HEK293 (cell line): ENCODE measurements around the gene RANBP10.

Experiments
- CTCF ChIA-PET: fragments of 350-600 bp; formaldehyde crosslinking; extraction: SDS; loops from one replicate; lab custom pipeline; 2021; ENCODE audit warnings: antibody characterized with exemption; lab: Yijun Ruan, JAX
- POLR2A ChIA-PET: fragments of 300-600 bp; formaldehyde crosslinking; extraction: SDS; loops from one replicate; lab custom pipeline; 2020; ENCODE audit warnings: antibody characterized with exemption, inconsistent platforms; lab: Yijun Ruan, JAX
- H3K27ac ChIP-seq: fragments of 200-500 bp; sonication (Bioruptor generic); 2 replicates; pipeline ENCODE4 v1.5.1; 2014; ENCODE audit warnings: low read depth, low read length, control low read depth, inconsistent platforms; ENCODE audit errors: extremely low read depth
- H3K36me3 ChIP-seq, 2 experiments: fragments of 200-500 bp in 1 of 2; sonication (Bioruptor generic) in 1 of 2; 1 replicate in 1 of 2; 2 replicates in 1 of 2; pipeline ENCODE4 v1.5.1; 2014 to 2017; ENCODE audit warnings: inconsistent platforms in 2 of 2, low read length in 2 of 2; ENCODE audit not compliant: control insufficient read depth in 2 of 2, insufficient read depth in 1 of 2
- H3K4me1 ChIP-seq: fragments of 200-500 bp; sonication (Bioruptor generic); 2 replicates; pipeline ENCODE4 v1.5.1; 2014; ENCODE audit warnings: mild to moderate bottlenecking, low read length, inconsistent platforms; ENCODE audit not compliant: control insufficient read depth, insufficient read depth
- H3K4me3 ChIP-seq: 2 replicates; pipeline ENCODE4 v1.5.1; 2011; ENCODE audit warnings: low read depth, mild to moderate bottlenecking, control low read depth, low read length, moderate library complexity
- H3K9me3 ChIP-seq: fragments of 200-500 bp; sonication (Bioruptor generic); 2 replicates; pipeline ENCODE4 v1.5.1; 2014; ENCODE audit warnings: low read depth, low read length, inconsistent platforms; ENCODE audit not compliant: control insufficient read depth, insufficient read depth
- CTCF ChIP-seq: fragments of 450-650 bp; formaldehyde crosslinking; IDR thresholded peaks from 2 replicates; pipeline ENCODE4 v1.5.1; 2016; ENCODE audit warnings: missing biosample characterization, missing genetic modification characterization
- ELK4 ChIP-seq: IDR thresholded peaks from 2 replicates; pipeline ENCODE4 v1.6.1; 2011; ENCODE audit warnings: mild to moderate bottlenecking, low read depth, low read length, borderline replicate concordance
- GLI2 ChIP-seq: fragments of 450-650 bp; formaldehyde crosslinking; IDR thresholded peaks from 2 replicates; pipeline ENCODE4; 2017; ENCODE audit warnings: missing biosample characterization, missing genetic modification characterization, low read depth, borderline replicate concordance
- GLI4 ChIP-seq: fragments of 450-650 bp; formaldehyde crosslinking; IDR thresholded peaks from 2 replicates; pipeline ENCODE4 v1.5.1; 2016; ENCODE audit warnings: missing biosample characterization, missing genetic modification characterization
- MEIS1 ChIP-seq: sonication (generic); formaldehyde crosslinking; IDR thresholded peaks from 2 replicates; pipeline ENCODE4 v1.8.1; 2022; ENCODE audit warnings: missing genetic modification reagents, mild to moderate bottlenecking, borderline replicate concordance
- MZF1 ChIP-seq: fragments of 450-650 bp; formaldehyde crosslinking; IDR thresholded peaks from 2 replicates; pipeline ENCODE4 v1.5.1; 2017; ENCODE audit warnings: missing biosample characterization, missing genetic modification characterization, borderline replicate concordance
- OSR2 ChIP-seq: fragments of 450-650 bp; formaldehyde crosslinking; IDR thresholded peaks from 2 replicates; pipeline ENCODE4 v1.5.1; 2016; ENCODE audit warnings: missing biosample characterization, missing genetic modification characterization
- PRDM6 ChIP-seq: fragments of 450-650 bp; formaldehyde crosslinking; IDR thresholded peaks from 2 replicates; pipeline ENCODE4 v1.5.1; 2017; ENCODE audit warnings: missing biosample characterization, missing genetic modification characterization
- SCRT2 ChIP-seq: fragments of 450-650 bp; formaldehyde crosslinking; IDR thresholded peaks from 2 replicates; pipeline ENCODE4 v1.5.1; 2016; ENCODE audit warnings: missing biosample characterization, missing genetic modification characterization
- ZBTB17 ChIP-seq: fragments of 450-650 bp; formaldehyde crosslinking; IDR thresholded peaks from 2 replicates; pipeline ENCODE4 v1.5.1; 2016; ENCODE audit warnings: missing biosample characterization, missing genetic modification characterization
- ZFP41 ChIP-seq: fragments of 450-650 bp; formaldehyde crosslinking; IDR thresholded peaks from 2 replicates; pipeline ENCODE4 v1.5.1; 2016; ENCODE audit warnings: missing biosample characterization, missing genetic modification characterization, borderline replicate concordance
- ZNF148 ChIP-seq: fragments of 450-650 bp; formaldehyde crosslinking; IDR thresholded peaks from 2 replicates; pipeline ENCODE4 v1.5.0; 2017; ENCODE audit warnings: missing biosample characterization, missing genetic modification characterization, borderline replicate concordance
- ZNF18 ChIP-seq: fragments of 450-650 bp; formaldehyde crosslinking; IDR thresholded peaks from 2 replicates; pipeline ENCODE4 v1.5.1; 2016; ENCODE audit warnings: missing biosample characterization, missing genetic modification characterization
- ZNF202 ChIP-seq: fragments of 450-650 bp; formaldehyde crosslinking; IDR thresholded peaks from 2 replicates; pipeline ENCODE4 v1.5.1; 2016; ENCODE audit warnings: missing biosample characterization, missing genetic modification characterization, borderline replicate concordance
- ZNF214 ChIP-seq: fragments of 450-650 bp; formaldehyde crosslinking; IDR thresholded peaks from 2 replicates; pipeline ENCODE4 v1.5.1; 2017; ENCODE audit warnings: missing biosample characterization, mild to moderate bottlenecking, missing genetic modification characterization, borderline replicate concordance
- ZNF366 ChIP-seq: fragments of 450-650 bp; formaldehyde crosslinking; conservative IDR thresholded peaks from 2 replicates; pipeline ENCODE4 v1.5.1; 2016; ENCODE audit warnings: missing biosample characterization, missing genetic modification characterization
- ZNF416 ChIP-seq: fragments of 450-650 bp; formaldehyde crosslinking; IDR thresholded peaks from 2 replicates; pipeline ENCODE4 v1.5.1; 2016; ENCODE audit warnings: missing biosample characterization, missing genetic modification characterization
- ZNF426 ChIP-seq: fragments of 450-650 bp; formaldehyde crosslinking; IDR thresholded peaks from 2 replicates; pipeline ENCODE4 v1.5.1; 2017; ENCODE audit warnings: missing biosample characterization, missing genetic modification characterization, mild to moderate bottlenecking, inconsistent platforms, moderate library complexity
- ZNF548 ChIP-seq: fragments of 450-650 bp; formaldehyde crosslinking; IDR thresholded peaks from 2 replicates; pipeline ENCODE4 v1.5.1; 2016; ENCODE audit warnings: missing biosample characterization, missing genetic modification characterization
- ZNF596 ChIP-seq: fragments of 450-650 bp; IDR thresholded peaks from 2 replicates; pipeline ENCODE4 v1.5.0; 2018; ENCODE audit warnings: missing biosample characterization, mild to moderate bottlenecking, missing genetic modification characterization, moderate library complexity
- ZNF621 ChIP-seq: fragments of 450-650 bp; formaldehyde crosslinking; IDR thresholded peaks from 2 replicates; pipeline ENCODE4 v1.5.1; 2017; ENCODE audit warnings: missing biosample characterization, missing genetic modification characterization
- ZNF624 ChIP-seq: fragments of 450-650 bp; formaldehyde crosslinking; IDR thresholded peaks from 2 replicates; pipeline ENCODE4 v1.5.1; 2017; ENCODE audit warnings: missing biosample characterization, missing genetic modification characterization
- ZNF629 ChIP-seq: fragments of 450-650 bp; formaldehyde crosslinking; IDR thresholded peaks from 2 replicates; pipeline ENCODE4 v1.5.1; 2017; ENCODE audit warnings: missing biosample characterization, missing genetic modification characterization
- ZNF677 ChIP-seq: fragments of 450-650 bp; IDR thresholded peaks from 2 replicates; pipeline ENCODE4 v1.5.0; 2018; ENCODE audit warnings: missing biosample characterization, mild to moderate bottlenecking, missing genetic modification characterization, moderate library complexity
- ZNF692 ChIP-seq: fragments of 450-650 bp; formaldehyde crosslinking; IDR thresholded peaks from 2 replicates; pipeline ENCODE4 v1.5.1; 2016; ENCODE audit warnings: missing biosample characterization, missing genetic modification characterization
- ZNF791 ChIP-seq: fragments of 450-650 bp; formaldehyde crosslinking; IDR thresholded peaks from 2 replicates; pipeline ENCODE4 v1.5.1; 2016; ENCODE audit warnings: missing biosample characterization, missing genetic modification characterization
- ZNF830 ChIP-seq: fragments of 450-650 bp; IDR thresholded peaks from 2 replicates; pipeline ENCODE4 v1.5.0; 2018; ENCODE audit warnings: missing biosample characterization, missing genetic modification characterization, low read depth, mild to moderate bottlenecking, moderate library complexity

The RANBP10 gene

GRCh38 chr16:67775273-67775672 is 31.1 kb downstream of the RANBP10 start:
- Histone ChIP-seq H3K4me3 (no peak overlapping the region), H3K4me1 (no peaks in the 10 kb centered on the region)
- POLR2A ChIA-PET: no interaction called here
- TF ChIP-seq OSR2 (no peak), ZNF830 (no peak), ZNF202 (no peak), MEIS1 (CRISPR knock-in tag) (no peak), ZNF416 (tag by site-specific recombination) (no peak), ZFP41 (tag by site-specific recombination) (no peak), ZNF214 (tag by site-specific recombination) (no peak), ZNF621 (tag by site-specific recombination) (no peak), ZNF366 (tag by site-specific recombination) (no peak), GLI4 (tag by site-specific recombination) (no peak), ZNF791 (tag by site-specific recombination) (no peak), ZBTB17 (tag by site-specific recombination) (no peak), GLI2 (no peak), CTCF (no peak), ZNF18 (tag by site-specific recombination) (no peak), PRDM6 (tag by site-specific recombination) (no peak), ZNF677 (tag by site-specific recombination) (no peak), ZNF426 (tag by site-specific recombination) (no peak), ZNF548 (tag by site-specific recombination) (no peak), ZNF596 (tag by site-specific recombination) (no peak)
- TF ChIP-seq, all 188 proteins: peak for 0
- CTCF ChIA-PET: interaction anchor here (0.6 to 0.8 kb wide), 2 partner anchors 41 to 42 kb away, joined by 3 read pairs; no protein-coding TSS in a partner anchor
- no peaks in the 10 kb centered on the region for H3K9me3 ChIP-seq
- peaks cover 0 to 4% of the 10 kb centered on the region in 2 experiments; a peak in 1 of 3 replicates for H3K36me3 ChIP-seq
- H3K27ac ChIP-seq: no peak overlapping the region

- Histone ChIP-seq H3K9me3 (no peaks in the 10 kb centered on the region), H3K4me1 (no peaks in the 10 kb centered on the region), H3K36me3 (peaks cover 0 to 4% of the 10 kb centered on the region in 2 experiments; a peak in 2 of 3 replicates), H3K27ac (no peak overlapping the region), H3K4me3 (no peak overlapping the region)
- POLR2A ChIA-PET: no interaction called here
- CTCF ChIA-PET: interaction anchor here (0.5 to 0.6 kb wide), 2 partner anchors 42 to 127 kb away, joined by 3 to 4 read pairs; no protein-coding TSS in a partner anchor
- no peak for TF ChIP-seq SCRT2 (tag by site-specific recombination)
- TF ChIP-seq ZNF629 (tag by site-specific recombination): no peak
- TF ChIP-seq ZNF624 (tag by site-specific recombination): no peak
- no peak for TF ChIP-seq ZNF148 (tag by site-specific recombination)
- no peak for TF ChIP-seq MZF1
- TF ChIP-seq ELK4: no peak
- TF ChIP-seq ZNF692 (tag by site-specific recombination): no peak
Observed at GRCh38 chr16:67774457-67774853, 31.9 kb downstream of the RANBP10 start.
